SK-N-SH (cell line): Measurements from ENCODE around the gene OOSP1. TPM values are rescaled to one million over a fixed set of nuclear protein-coding genes. Genes with fewer than 3 reads are reported as not detected.

ENCODE experiments used
- CTCF ChIA-PET: fragments of 300-600, 350-600 bp; formaldehyde crosslinking; extraction: SDS; loops from one replicate; lab custom pipeline; 2021; lab: Yijun Ruan, JAX
- POLR2A ChIA-PET: fragments of 350-600 bp; sonication (Branson Sonifier 250); formaldehyde crosslinking; extraction: SDS; loops from one replicate; lab custom pipeline; 2020; ENCODE audit warnings: antibody characterized with exemption, inconsistent platforms; lab: Yijun Ruan, JAX
- DNase-seq: peaks from one replicate; pipeline ENCODE4 v3.0.0; 2012
- H2AFZ ChIP-seq: fragments of 200-600 bp; sonication (generic); 2 replicates; pipeline ENCODE4 v1.8.1; 2016; ENCODE audit warnings: antibody characterized with exemption, mild to moderate bottlenecking, low read depth
- H3F3A ChIP-seq: fragments of 200-600 bp; sonication (generic); replicated peaks from 2 replicates; pipeline ENCODE3; 2016; ENCODE audit warnings: antibody characterized with exemption, mild to moderate bottlenecking; ENCODE audit not compliant: insufficient read depth
- H3K27ac ChIP-seq, 2 experiments: fragments of 200-500 bp in 1 of 2; fragments of 200-600 bp in 1 of 2; sonication (Bioruptor generic) in 1 of 2; sonication (generic), shearing (Covaris generic) in 1 of 2; 2 replicates each; pipeline versions ENCODE4 v1.5.1 to v1.6.1; 2014 to 2016; ENCODE audit warnings: low read depth in 2 of 2, inconsistent platforms in 1 of 2, low read length in 1 of 2, mild to moderate bottlenecking in 1 of 2, mixed read lengths in 1 of 2
- H3K27me3 ChIP-seq: fragments of 200-600 bp; sonication (generic), shearing (Covaris generic); 2 replicates; pipeline ENCODE4 v1.6.1; 2016; ENCODE audit warnings: mixed run types; ENCODE audit not compliant: insufficient read depth
- H3K36me3 ChIP-seq, 2 experiments: fragments of 200-500 bp in 1 of 2; fragments of 200-600 bp in 1 of 2; sonication (Bioruptor generic) in 1 of 2; sonication (generic) in 1 of 2; replicated peaks in 1 of 2; 2 replicates each; pipeline versions ENCODE3 to v1.5.1; 2014 to 2016; ENCODE audit warnings: low read length in 1 of 2, mild to moderate bottlenecking in 1 of 2; ENCODE audit not compliant: insufficient read depth in 2 of 2, control insufficient read depth in 1 of 2
- H3K4me1 ChIP-seq, 2 experiments: fragments of 200-500 bp in 1 of 2; fragments of 200-600 bp in 1 of 2; sonication (Bioruptor generic) in 1 of 2; sonication (generic), shearing (Covaris generic) in 1 of 2; 2 replicates each; pipeline versions ENCODE4 v1.5.1 to v1.6.1; 2014 to 2016; ENCODE audit warnings: low read depth in 1 of 2, low read length in 1 of 2, mixed run types in 1 of 2; ENCODE audit not compliant: insufficient read depth in 2 of 2, control insufficient read depth in 1 of 2
- H3K4me2 ChIP-seq: fragments of 200-600 bp; sonication (generic), shearing (Covaris generic); 2 replicates; pipeline ENCODE4 v1.6.1; 2017; ENCODE audit warnings: mixed run types
- H3K4me3 ChIP-seq, 2 experiments: fragments of 200-500 bp in 1 of 2; fragments of 200-600 bp in 1 of 2; sonication (Bioruptor generic) in 1 of 2; sonication (generic), shearing (Covaris generic) in 1 of 2; 2 replicates each; pipeline versions ENCODE4 v1.5.1 to v1.8.1; 2014 to 2016; ENCODE audit warnings: low read depth in 2 of 2, inconsistent platforms in 1 of 2, low read length in 1 of 2, mild to moderate bottlenecking in 1 of 2, mixed read lengths in 1 of 2, moderate library complexity in 1 of 2
- H3K79me2 ChIP-seq: fragments of 200-600 bp; sonication (generic); 2 replicates; pipeline ENCODE4 v1.8.1; 2017; ENCODE audit warnings: mild to moderate bottlenecking; ENCODE audit not compliant: insufficient read depth
- H3K9ac ChIP-seq: fragments of 200-600 bp; sonication (generic); 2 replicates; pipeline ENCODE4 v1.6.1; 2017; ENCODE audit warnings: mixed run types
- H3K9me2 ChIP-seq: fragments of 200-600 bp; sonication (generic); 2 replicates; pipeline ENCODE4 v1.6.1; 2017; ENCODE audit warnings: mixed run types
- H3K9me3 ChIP-seq: fragments of 200-600 bp; sonication (generic); 2 replicates; pipeline ENCODE4 v1.6.1; 2017; ENCODE audit warnings: mixed run types, mild to moderate bottlenecking, moderate library complexity
- H4K20me1 ChIP-seq: fragments of 200-600 bp; sonication (generic); 2 replicates; pipeline ENCODE4 v1.6.1; 2017; ENCODE audit warnings: mild to moderate bottlenecking, mixed run types; ENCODE audit not compliant: insufficient read depth
- CTCF ChIP-seq: fragments of 200-600 bp; sonication (generic); IDR thresholded peaks from 2 replicates; pipeline ENCODE4 v1.6.1; 2017; ENCODE audit warnings: antibody characterized with exemption, mild to moderate bottlenecking, moderate library complexity
- ELF1 ChIP-seq: IDR thresholded peaks from 2 replicates; pipeline ENCODE4 v1.4.0; 2012
- FOXJ3 ChIP-seq: sonication (generic); formaldehyde crosslinking; IDR thresholded peaks from 2 replicates; pipeline ENCODE4 v1.5.1; 2020; ENCODE audit warnings: mild to moderate bottlenecking, missing genetic modification reagents
- FOXM1 ChIP-seq: IDR thresholded peaks from 2 replicates; pipeline ENCODE4 v1.4.0; 2012; ENCODE audit warnings: low read depth, mild to moderate bottlenecking
- GABPA ChIP-seq: IDR thresholded peaks from 2 replicates; pipeline ENCODE4 v1.4.0; 2012; ENCODE audit warnings: low read depth, mild to moderate bottlenecking
- GATA2 ChIP-seq: sonication (generic); formaldehyde crosslinking; IDR thresholded peaks from 2 replicates; pipeline ENCODE4 v1.5.0; 2020; ENCODE audit warnings: mild to moderate bottlenecking, missing genetic modification reagents
- JUND ChIP-seq: IDR thresholded peaks from 2 replicates; pipeline ENCODE4 v1.4.0; 2012
- MXI1 ChIP-seq: IDR thresholded peaks from 2 replicates; pipeline ENCODE4 v1.6.1; 2012; ENCODE audit warnings: mild to moderate bottlenecking, low read depth, low read length, improper control_type of control experiment
- NFIC ChIP-seq: IDR thresholded peaks from 2 replicates; pipeline ENCODE4 v1.4.0; 2012; ENCODE audit warnings: borderline replicate concordance
- NRF1 ChIP-seq: IDR thresholded peaks from 2 replicates; pipeline ENCODE4 v1.6.1; 2012; ENCODE audit warnings: low read depth, mild to moderate bottlenecking, low read length
- PBX3 ChIP-seq: IDR thresholded peaks from 2 replicates; pipeline ENCODE4; 2012
- POLR2AphosphoS5 ChIP-seq: IDR thresholded peaks from 2 replicates; pipeline ENCODE4 v1.6.1; 2012; ENCODE audit warnings: low read depth, low read length
- RCOR1 ChIP-seq: fragments of 150-350 bp; IDR thresholded peaks from 2 replicates; pipeline ENCODE4 v1.6.1; 2017; ENCODE audit warnings: antibody characterized with exemption, low read length
- REST ChIP-seq: IDR thresholded peaks from 2 replicates; pipeline ENCODE4 v1.6.1; 2012; ENCODE audit warnings: mild to moderate bottlenecking, low read depth, low read length, moderate library complexity
- RFX5 ChIP-seq: IDR thresholded peaks from 2 replicates; pipeline ENCODE4 v1.6.1; 2012; ENCODE audit warnings: mild to moderate bottlenecking, improper control_type of control experiment, low read length
- RXRA ChIP-seq: IDR thresholded peaks from 2 replicates; pipeline ENCODE4 v1.4.0; 2012; ENCODE audit warnings: low read depth, mild to moderate bottlenecking, borderline replicate concordance
- SIN3A ChIP-seq: IDR thresholded peaks from 2 replicates; pipeline ENCODE4 v1.6.1; 2012; ENCODE audit warnings: low read depth, mild to moderate bottlenecking, low read length, moderate library complexity, borderline replicate concordance
- TAF1 ChIP-seq: IDR thresholded peaks from 2 replicates; pipeline ENCODE4 v1.6.1; 2012; ENCODE audit warnings: low read depth, mild to moderate bottlenecking, low read length, moderate library complexity, borderline replicate concordance
- USF1 ChIP-seq: IDR thresholded peaks from 2 replicates; pipeline ENCODE4 v1.4.0; 2012; ENCODE audit warnings: low read depth, borderline replicate concordance
- ZBTB33 ChIP-seq: IDR thresholded peaks from 2 replicates; pipeline ENCODE4 v1.4.0; 2012; ENCODE audit warnings: low read depth, borderline replicate concordance
- WGBS: methylation state at CpG from one replicate; pipeline ENCODE4 v1.1.6; 2017; ENCODE audit warnings: low lambda C conversion rate; 5-methylcytosine and 5-hydroxymethylcytosine counted together
- polyA plus RNA-seq, 3 experiments: library from polyadenylated mRNA; depleted of rRNA; stranded (reverse); fragments of >200 nt; gene quantifications; 2 replicates each; pipeline ENCODE4 v1.2.3, GENCODE V29; 2012

Gene OOSP1
- polyA plus RNA-seq, 1 of the 3 experiments (the other 2 are of a cell fraction) = not detected

- ChIA-PET CTCF (no interaction called here), POLR2A (no interaction called here)
- H3K4me3 ChIP-seq = no peak within 1 kb of the TSS
- no peaks in the 10 kb centered on the region for H3K36me3 ChIP-seq
- 49% methylated on average over 3 of the region's 3 CpGs for WGBS
- no peaks in the 10 kb centered on the region for H3K79me2 ChIP-seq
- no peak for DNase-seq
- H3K9me3 ChIP-seq = no peaks in the 10 kb centered on the region
- H3F3A ChIP-seq = no peaks in the 10 kb centered on the region
- no peaks in the 10 kb centered on the region for H3K9me2 ChIP-seq
- no peaks in the 10 kb centered on the region for H3K27me3 ChIP-seq
- no peaks in the 10 kb centered on the region for H4K20me1 ChIP-seq
- TF ChIP-seq ZBTB33 (no peak), CTCF (no peak), NFIC (no peak), FOXJ3 (no peak), RXRA (no peak), POLR2AphosphoS5 (no peak), RCOR1 (no peak), PBX3 (no peak), MXI1 (no peak), GABPA (no peak), GATA2 (no peak), NRF1 (no peak), TAF1 (no peak), FOXM1 (no peak), REST (no peak), USF1 (no peak), SIN3A (no peak), ELF1 (no peak), JUND (no peak), RFX5 (no peak)
- no peak within 1 kb of the TSS for H3K4me2 ChIP-seq
- no peaks in the 10 kb centered on the region for H3K4me1 ChIP-seq
- H3K9ac ChIP-seq = no peak within 1 kb of the TSS
- H3K27ac ChIP-seq = no peak within 1 kb of the TSS
- H2AFZ ChIP-seq = no peak within 1 kb of the TSS
Measured at GRCh38 chr11:59963733-59964132, 25.5 kb downstream of the OOSP1 start, which contains the start of gene OOSP4A. Gene OOSP4A, plus strand, starts transcription at chr11:59964033. Its CDS starts 0 bp downstream, at chr11:59964033.
